Thoracic aorta (tissue), 2 donors: Measurements from ENCODE around the gene SIAE. TPM values are rescaled to one million over a fixed set of nuclear protein-coding genes. Genes with fewer than 3 reads are reported as not detected.

Source experiments
- ATAC-seq: fragments of 150-250 bp; one replicate; pipeline ENCODE4 v1.8.0; 2017; ENCODE audit warnings: low read depth; ENCODE audit not compliant: insufficient number of reproducible peaks, low FRiP score
- DNase-seq: peaks from one replicate; pipeline ENCODE4 v3.0.0-alpha.2; 2020; ENCODE audit warnings: low spot score
- H3K27ac ChIP-seq, 2 donors: fragments of 200-600 bp; sonication (generic); 1 replicate in 1 of 2; 2 replicates in 1 of 2; pipeline ENCODE4 v1.5.1; 2016; ENCODE audit warnings: mild to moderate bottlenecking in 2 of 2, moderate library complexity in 2 of 2
- H3K27me3 ChIP-seq: fragments of 200-600 bp; sonication (generic); replicated peaks from 2 replicates; pipeline ENCODE4 v1.6.0; 2016; ENCODE audit warnings: mild to moderate bottlenecking; ENCODE audit not compliant: insufficient read depth
- H3K36me3 ChIP-seq: fragments of 200-600 bp; sonication (generic); one replicate; pipeline ENCODE4 v1.5.1; 2016
- H3K4me1 ChIP-seq, 2 donors: fragments of 200-600 bp; sonication (generic); 1 replicate in 1 of 2; 2 replicates in 1 of 2; pipeline versions ENCODE4 v1.5.1 to v1.6.0; 2016; ENCODE audit warnings: low read depth in 2 of 2, mild to moderate bottlenecking in 1 of 2; ENCODE audit not compliant: control insufficient read depth in 1 of 2
- H3K4me3 ChIP-seq: fragments of 200-600 bp; sonication (generic); 2 replicates; pipeline ENCODE4 v1.5.1; 2016; ENCODE audit warnings: mild to moderate bottlenecking
- H3K9me3 ChIP-seq: fragments of 200-600 bp; sonication (generic); 2 replicates; pipeline ENCODE4 v1.5.1; 2016
- total RNA-seq, 2 donors: library from RNA; depleted of rRNA; stranded (reverse); fragments of >200 nt; gene quantifications; one replicate each; pipeline versions ENCODE4 v1.1.0 to v1.2.3, GENCODE V29; 2016
- TF ChIP-seq, protein P1 (sequence below): fragments of 200-600 bp; sonication (generic); IDR thresholded peaks from one replicate; pipeline ENCODE4 v1.5.1; 2019; ENCODE audit warnings: antibody characterized with exemption

SIAE gene
- total RNA-seq, 2 donors from 2014 or later, result 9.7 to 20.0 TPM

DNA sequence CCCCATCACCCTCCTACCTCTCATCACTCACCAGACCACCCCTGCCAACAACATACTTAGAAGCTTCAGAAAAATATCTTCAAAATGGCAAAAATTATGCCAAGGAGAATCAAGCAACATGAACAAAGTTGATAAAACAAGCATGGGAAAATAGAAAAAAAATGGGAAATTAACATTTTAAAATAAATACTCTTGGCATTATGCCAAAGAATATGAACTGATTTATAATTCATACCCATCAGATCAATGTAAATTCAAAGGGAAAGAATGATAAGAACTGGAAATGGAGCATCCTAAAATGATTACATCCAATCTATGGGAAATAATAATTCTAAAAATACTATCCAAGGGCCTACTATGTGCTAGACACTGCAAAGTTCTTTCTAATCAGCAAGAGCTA is 12.0 kb downstream of the SIAE start:
- Histone ChIP-seq H3K9me3 (no peaks in the 10 kb centered on the region), H3K36me3 (peaks cover 6% of the 10 kb centered on the region), H3K4me1 (no peaks in the 10 kb centered on the region), H3K27me3 (no peaks in the 10 kb centered on the region), H3K4me3 (no peak overlapping the region), H3K27ac (no peak overlapping the region)
- TF ChIP-seq, protein P1, sequence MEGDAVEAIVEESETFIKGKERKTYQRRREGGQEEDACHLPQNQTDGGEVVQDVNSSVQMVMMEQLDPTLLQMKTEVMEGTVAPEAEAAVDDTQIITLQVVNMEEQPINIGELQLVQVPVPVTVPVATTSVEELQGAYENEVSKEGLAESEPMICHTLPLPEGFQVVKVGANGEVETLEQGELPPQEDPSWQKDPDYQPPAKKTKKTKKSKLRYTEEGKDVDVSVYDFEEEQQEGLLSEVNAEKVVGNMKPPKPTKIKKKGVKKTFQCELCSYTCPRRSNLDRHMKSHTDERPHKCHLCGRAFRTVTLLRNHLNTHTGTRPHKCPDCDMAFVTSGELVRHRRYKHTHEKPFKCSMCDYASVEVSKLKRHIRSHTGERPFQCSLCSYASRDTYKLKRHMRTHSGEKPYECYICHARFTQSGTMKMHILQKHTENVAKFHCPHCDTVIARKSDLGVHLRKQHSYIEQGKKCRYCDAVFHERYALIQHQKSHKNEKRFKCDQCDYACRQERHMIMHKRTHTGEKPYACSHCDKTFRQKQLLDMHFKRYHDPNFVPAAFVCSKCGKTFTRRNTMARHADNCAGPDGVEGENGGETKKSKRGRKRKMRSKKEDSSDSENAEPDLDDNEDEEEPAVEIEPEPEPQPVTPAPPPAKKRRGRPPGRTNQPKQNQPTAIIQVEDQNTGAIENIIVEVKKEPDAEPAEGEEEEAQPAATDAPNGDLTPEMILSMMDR, result no peak
- no peak for DNase-seq
- ATAC-seq, result no peak

DNA sequence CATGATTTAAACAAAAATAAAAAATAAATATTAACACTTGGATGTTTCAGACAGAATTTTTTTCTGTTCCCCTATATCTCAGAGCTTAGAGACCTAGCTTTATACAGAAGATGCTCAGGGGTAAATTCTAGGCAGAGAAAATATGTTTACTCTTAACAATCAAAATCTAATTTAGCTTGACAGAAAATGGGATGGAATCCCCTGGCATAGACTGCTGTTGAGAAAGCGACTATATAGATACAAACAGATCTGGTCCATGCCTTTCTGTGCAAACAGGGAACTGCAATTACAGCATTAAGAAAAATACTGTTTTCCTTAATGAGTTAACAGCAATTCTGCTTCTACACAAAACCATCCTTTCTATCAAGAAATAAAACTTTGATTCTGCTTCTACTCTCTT is 14.6 kb downstream of the SIAE start:
- TF ChIP-seq, protein P1, result no peak
- no peak overlapping the region for H3K4me3 ChIP-seq
- no peaks in the 10 kb centered on the region for H3K4me1 ChIP-seq
- H3K27ac ChIP-seq, result no peak overlapping the region
- no peak for ATAC-seq
- H3K27me3 ChIP-seq, result no peaks in the 10 kb centered on the region
- no peaks in the 10 kb centered on the region for H3K9me3 ChIP-seq
- H3K36me3 ChIP-seq, result peaks cover 6% of the 10 kb centered on the region
- DNase-seq, result no peak

DNA sequence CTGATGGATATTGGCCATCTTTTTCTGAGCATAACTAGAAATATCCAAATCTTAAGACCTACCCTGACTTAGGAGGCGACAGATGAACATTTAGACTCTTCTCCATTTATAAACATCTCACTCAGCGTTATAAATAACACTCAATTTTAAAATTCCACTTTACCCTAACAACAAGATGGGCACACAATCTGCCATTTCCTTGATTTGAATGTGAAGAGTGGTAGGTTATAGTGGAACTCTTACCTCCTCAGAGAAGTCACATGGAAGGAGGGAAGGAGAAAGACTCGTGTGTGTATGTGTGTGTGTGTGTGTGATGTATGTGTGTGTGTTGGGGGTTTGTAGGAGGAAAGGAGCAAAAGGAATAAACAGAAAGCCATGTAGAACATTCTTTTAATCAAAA is 15.0 kb downstream of the SIAE start:
- no peaks in the 10 kb centered on the region for H3K9me3 ChIP-seq
- H3K27me3 ChIP-seq, result no peaks in the 10 kb centered on the region
- DNase-seq (no peak), ATAC-seq (no peak)
- no peaks in the 10 kb centered on the region for H3K4me1 ChIP-seq
- TF ChIP-seq, protein P1, result no peak
- no peak overlapping the region for H3K4me3 ChIP-seq
- peaks cover 6% of the 10 kb centered on the region for H3K36me3 ChIP-seq
- H3K27ac ChIP-seq, result no peak overlapping the region

DNA sequence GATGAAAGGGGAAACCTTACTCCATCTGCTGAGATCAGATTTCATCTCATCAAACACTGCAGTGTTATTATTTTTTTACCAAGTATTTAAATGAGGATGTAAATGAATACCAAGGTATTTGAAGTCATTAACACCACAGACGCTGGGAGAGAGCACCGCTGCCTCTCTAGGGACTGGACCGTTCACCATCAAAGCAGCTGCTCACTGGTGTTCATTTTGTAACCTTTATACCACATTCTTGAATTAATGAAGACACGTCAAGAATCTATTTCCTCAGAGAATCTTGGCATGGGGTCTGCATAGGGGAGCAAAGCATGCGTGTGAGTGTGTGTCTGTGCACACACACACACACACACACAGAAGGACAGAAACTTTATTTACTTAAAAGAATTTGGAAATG is 15.6 kb downstream of the SIAE start:
- Histone ChIP-seq H3K4me3 (no peak overlapping the region), H3K9me3 (no peaks in the 10 kb centered on the region), H3K4me1 (no peaks in the 10 kb centered on the region), H3K27ac (no peak overlapping the region), H3K36me3 (peaks cover 6% of the 10 kb centered on the region), H3K27me3 (no peaks in the 10 kb centered on the region)
- DNase-seq (no peak), ATAC-seq (no peak)
- TF ChIP-seq, protein P1, result no peak

DNA sequence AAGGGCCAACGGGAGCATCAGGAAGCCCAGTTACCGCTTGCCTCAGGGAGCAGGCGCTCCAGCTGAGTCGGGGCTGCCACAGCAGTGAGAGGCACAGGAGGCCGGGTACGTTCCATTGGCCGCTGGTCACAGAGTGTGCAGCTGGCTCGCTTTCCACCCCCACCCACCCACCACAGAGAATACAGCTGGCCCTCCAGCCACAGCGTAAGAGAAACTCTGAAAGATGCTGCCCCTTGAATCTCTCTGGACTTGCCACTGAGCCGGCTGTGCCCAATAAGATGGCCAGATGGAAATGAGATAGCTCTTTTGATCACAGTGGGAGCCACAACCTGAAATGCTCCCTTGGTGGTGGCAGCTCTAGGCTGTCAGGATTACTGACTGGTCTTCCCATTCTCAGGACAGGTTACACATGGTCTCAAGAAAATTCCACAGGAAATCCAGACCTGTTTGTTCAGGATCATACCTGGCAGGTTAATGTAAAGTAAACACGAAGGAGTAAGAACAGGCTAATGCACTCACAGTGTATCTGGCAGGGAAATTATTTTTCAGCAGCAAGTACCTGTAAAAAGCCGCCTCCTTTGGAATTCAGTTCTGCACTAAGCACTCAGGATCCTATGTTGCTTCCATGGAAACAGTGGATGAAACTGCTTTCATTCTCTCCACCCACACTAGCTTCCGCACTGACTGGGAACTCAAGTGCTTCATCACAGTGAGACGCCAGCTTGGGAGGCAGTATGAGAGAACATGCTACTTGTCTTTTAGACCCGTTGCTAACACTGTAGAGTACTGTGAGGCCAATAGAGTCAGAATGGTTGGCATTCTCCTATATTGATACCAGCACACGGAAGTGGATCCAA is 16.5 kb downstream of the SIAE start:
- Histone ChIP-seq H3K36me3 (peaks cover 6% of the 10 kb centered on the region), H3K4me3 (no peak overlapping the region), H3K27me3 (no peaks in the 10 kb centered on the region), H3K4me1 (no peaks in the 10 kb centered on the region), H3K27ac (no peak overlapping the region), H3K9me3 (no peaks in the 10 kb centered on the region)
- DNase-seq (no peak), ATAC-seq (no peak)
- TF ChIP-seq, protein P1, result no peak
